ENCODE measurements around the gene CNTNAP2.

The CNTNAP2 gene

GRCh38 chr7:146116521-146117222, at the start of gene CNTNAP2:
CNTNAP2 (plus strand) TSS chr7:146116801; CDS start chr7:146116877, 76 bp downstream.
- DNase-seq = peak in 30 of 51 donors; percentile 2 to 62 (median 21)

- DNase-seq = no peak
These were observed 48.7 kb upstream of the CNTNAP2 start for GRCh38 chr7:146067880-146068279.

GRCh38 chr7:146074195-146074765, 42.3 kb upstream of the CNTNAP2 start:
- no peak for DNase-seq

GRCh38 chr7:146076344-146076743, 40.3 kb upstream of the CNTNAP2 start:
- no peak for DNase-seq

GRCh38 chr7:146084086-146084485, 32.5 kb upstream of the CNTNAP2 start:
- DNase-seq = no peak

GRCh38 chr7:146090023-146090645, 26.5 kb upstream of the CNTNAP2 start:
- DNase-seq = peak in 2 of 51 donors; percentile 1 to 18

GRCh38 chr7:146094356-146094755, 22.2 kb upstream of the CNTNAP2 start:
- no peak for DNase-seq

- DNase-seq = no peak
These were observed 19.6 kb upstream of the CNTNAP2 start for GRCh38 chr7:146096994-146097393.

- DNase-seq = no peak
These were observed 10.3 kb upstream of the CNTNAP2 start for GRCh38 chr7:146106319-146106718.

- DNase-seq = no peak
These were observed 3.8 kb upstream of the CNTNAP2 start for GRCh38 chr7:146112755-146113154.

GRCh38 chr7:146115548-146115850, 1.1 kb upstream of the CNTNAP2 start:
- DNase-seq = peak in 3 of 51 donors; percentile 31 to 59 (median 48)

- DNase-seq = peak in 43 of 51 donors; percentile 4 to 72 (median 47)
These were observed 615 bp upstream of the CNTNAP2 start for GRCh38 chr7:146115851-146116520.

GRCh38 chr7:146117576-146117975, 975 bp downstream of the CNTNAP2 start:
- no peak for DNase-seq

- DNase-seq = no peak
These were observed 2.4 kb downstream of the CNTNAP2 start for GRCh38 chr7:146119002-146119401.

GRCh38 chr7:146123715-146124114, 7.1 kb downstream of the CNTNAP2 start:
- no peak for DNase-seq

GRCh38 chr7:146126767-146127509, 10.3 kb downstream of the CNTNAP2 start:
- no peak for DNase-seq

GRCh38 chr7:146129296-146129695, 12.7 kb downstream of the CNTNAP2 start:
- no peak for DNase-seq

- no peak for DNase-seq
These were observed 13.4 kb downstream of the CNTNAP2 start for GRCh38 chr7:146129997-146130396.

- no peak for DNase-seq
These were observed 15.1 kb downstream of the CNTNAP2 start for GRCh38 chr7:146131701-146132100.

- DNase-seq = no peak
These were observed 19.8 kb downstream of the CNTNAP2 start for GRCh38 chr7:146136357-146136875.

GRCh38 chr7:146138926-146139325, 22.3 kb downstream of the CNTNAP2 start:
- DNase-seq = no peak
